GM12878 (cell line): ENCODE measurements around the gene HYCC1. TPM values are rescaled to one million over a fixed set of nuclear protein-coding genes. Genes with fewer than 3 reads are reported as not detected.

Source experiments
- ATAC-seq: fragments of 200-7000 bp; cut with Tn5 transposase; 3 replicates; pipeline ENCODE4 v1.9.1; 2020; ENCODE audit warnings: mild to moderate bottlenecking, moderate library complexity
- BruUV-seq: library from RNA; stranded (reverse); fragments of 400-500 nt; replicated peaks from 2 replicates; lab custom pipeline; 2021; lab: Mats Ljungman, UMichigan
- CTCF ChIA-PET: fragments of 300-600 bp; sonication (Branson Sonifier 250); formaldehyde crosslinking; extraction: SDS; loops from one replicate; lab custom pipeline; 2021; ENCODE audit warnings: inconsistent platforms; lab: Yijun Ruan, JAX
- POLR2A ChIA-PET: fragments of 350-600 bp; formaldehyde crosslinking; extraction: SDS; loops from one replicate; lab custom pipeline; 2021; ENCODE audit warnings: inconsistent platforms; lab: Charles Lee
- RAD21 ChIA-PET: fragments of 300-600 bp; sonication (Branson Sonifier 250); formaldehyde crosslinking; loops from one replicate; lab custom pipeline; 2023; ENCODE audit warnings: antibody characterized with exemption; ENCODE audit not compliant: unreplicated experiment; lab: Charles Lee
- SMC1A ChIA-PET: fragments of 300-600 bp; sonication (Branson Sonifier 250); formaldehyde crosslinking; loops from one replicate; lab custom pipeline; 2023; ENCODE audit not compliant: unreplicated experiment, uncharacterized antibody; lab: Charles Lee
- DNase-seq: peaks from one replicate; pipeline ENCODE4 v3.0.0-alpha.2; 2011; ENCODE audit warnings: low read depth, low spot score
- FAIRE-seq: peaks from 3 replicates; lab custom pipeline; 2011; peaks lifted over from hg19 to GRCh38; lab: Jason Lieb, UNC
- H2AFZ ChIP-seq: 2 replicates; pipeline ENCODE4 v1.6.0; 2011; ENCODE audit warnings: low read depth, low read length, control low read depth; ENCODE audit not compliant: control insufficient read depth
- H3K27ac ChIP-seq: 2 replicates; pipeline ENCODE4 v1.5.1; 2011; ENCODE audit warnings: control low read depth; ENCODE audit not compliant: control insufficient read depth, insufficient read depth
- H3K27me3 ChIP-seq, 2 experiments: replicated peaks in 1 of 2; 2 replicates each; pipeline versions ENCODE4 v1.6.0 to v1.6.1; 2011; ENCODE audit warnings: low read length in 1 of 2; ENCODE audit not compliant: control insufficient read depth in 2 of 2, insufficient read depth in 2 of 2
- H3K36me3 ChIP-seq, 2 experiments: 2 replicates each; pipeline ENCODE4 v1.5.1; 2011; ENCODE audit warnings: low read length in 1 of 2; ENCODE audit not compliant: control insufficient read depth in 2 of 2, insufficient read depth in 2 of 2
- H3K4me1 ChIP-seq: 2 replicates; pipeline ENCODE4 v1.6.1; 2011; ENCODE audit warnings: mild to moderate bottlenecking, low read length, moderate library complexity, mixed read lengths; ENCODE audit not compliant: control insufficient read depth, insufficient read depth
- H3K4me2 ChIP-seq: 2 replicates; pipeline ENCODE4 v1.6.0; 2011; ENCODE audit warnings: control low read depth; ENCODE audit not compliant: control insufficient read depth, insufficient read depth
- H3K4me3 ChIP-seq: fragments of 200-600 bp; sonication (generic); 2 replicates; pipeline ENCODE4 v1.5.1; 2016
- H3K79me2 ChIP-seq: 2 replicates; pipeline ENCODE4 v1.6.0; 2011; ENCODE audit warnings: low read length; ENCODE audit not compliant: control insufficient read depth, insufficient read depth
- H3K9ac ChIP-seq: 2 replicates; pipeline ENCODE4 v1.8.0; 2011; ENCODE audit warnings: low read length, control low read depth, mixed read lengths; ENCODE audit not compliant: control insufficient read depth, insufficient read depth
- H3K9me3 ChIP-seq: replicated peaks from 3 replicates; pipeline ENCODE4 v1.5.1; 2011; ENCODE audit warnings: mild to moderate bottlenecking, low read length; ENCODE audit not compliant: control insufficient read depth, insufficient read depth
- H4K20me1 ChIP-seq: 2 replicates; pipeline ENCODE4 v1.6.0; 2011; ENCODE audit not compliant: control insufficient read depth, insufficient read depth
- ASH2L ChIP-seq: fragments of 300-600, 200-600 bp; sonication (generic); IDR thresholded peaks from 2 replicates; pipeline ENCODE4 v1.6.1; 2017; ENCODE audit warnings: low read depth, mild to moderate bottlenecking, borderline replicate concordance
- BACH1 ChIP-seq: fragments of 450-650 bp; IDR thresholded peaks from 2 replicates; pipeline ENCODE4 v1.6.1; 2017; ENCODE audit warnings: mild to moderate bottlenecking, borderline replicate concordance
- CREB1 ChIP-seq: IDR thresholded peaks from 2 replicates; pipeline ENCODE4 v1.6.1; 2012; ENCODE audit warnings: low read depth, mild to moderate bottlenecking, inconsistent platforms
- ETV6 ChIP-seq, 2 experiments: fragments of 450-650 bp in 1 of 2; IDR thresholded peaks in 1 of 2; conservative IDR thresholded peaks in 1 of 2; 2 replicates each; pipeline ENCODE4 v1.6.1; 2014; ENCODE audit warnings: antibody characterized with exemption in 1 of 2, borderline replicate concordance in 1 of 2, low read depth in 1 of 2, mild to moderate bottlenecking in 1 of 2, moderate library complexity in 1 of 2
- FOXM1 ChIP-seq: IDR thresholded peaks from 2 replicates; pipeline ENCODE4 v1.6.1; 2012; ENCODE audit warnings: low read depth, mild to moderate bottlenecking, inconsistent platforms, low read length, moderate library complexity
- GABPA ChIP-seq: IDR thresholded peaks from 2 replicates; pipeline ENCODE4 v1.6.1; 2014; ENCODE audit warnings: antibody characterized with exemption, low read depth, mild to moderate bottlenecking, inconsistent platforms
- RBBP5 ChIP-seq: fragments of 200-600 bp; sonication (generic); conservative IDR thresholded peaks from 2 replicates; pipeline ENCODE4 v1.6.1; 2016
- SIX5 ChIP-seq: IDR thresholded peaks from 2 replicates; pipeline ENCODE4 v1.6.1; 2011; ENCODE audit warnings: mild to moderate bottlenecking, low read depth, low read length, moderate library complexity; ENCODE audit not compliant: severe bottlenecking
- SMC3 ChIP-seq: IDR thresholded peaks from 2 replicates; pipeline ENCODE4 v1.6.1; 2011; ENCODE audit warnings: low read length, improper control_type of control experiment, borderline replicate concordance
- SP1 ChIP-seq: IDR thresholded peaks from one replicate; pipeline ENCODE4 v1.6.1; 2011; ENCODE audit warnings: low read depth, low read length
- SPI1 ChIP-seq: IDR thresholded peaks from 2 replicates; pipeline ENCODE4 v1.6.1; 2011; ENCODE audit warnings: low read depth, mild to moderate bottlenecking, low read length, moderate library complexity, borderline replicate concordance; ENCODE audit not compliant: insufficient read depth
- SREBF1 ChIP-seq: IDR thresholded peaks from 2 replicates; pipeline ENCODE4 v1.6.1; 2012; ENCODE audit warnings: mild to moderate bottlenecking, low read length
- SREBF2 ChIP-seq: IDR thresholded peaks from 2 replicates; pipeline ENCODE4 v1.6.1; 2012; ENCODE audit warnings: mild to moderate bottlenecking, low read length
- SRF ChIP-seq, 2 experiments: IDR thresholded peaks; 2 replicates each; pipeline ENCODE4 v1.6.1; 2011; ENCODE audit warnings: low read depth in 2 of 2, low read length in 2 of 2, mild to moderate bottlenecking in 1 of 2, moderate library complexity in 1 of 2
- STAT1 ChIP-seq: fragments of 450-650 bp; conservative IDR thresholded peaks from 2 replicates; pipeline ENCODE4 v1.6.1; 2014; ENCODE audit warnings: antibody characterized with exemption, mild to moderate bottlenecking
- TARDBP ChIP-seq: IDR thresholded peaks from 2 replicates; pipeline ENCODE4 v1.6.1; 2016; ENCODE audit warnings: borderline replicate concordance
- TCF7 ChIP-seq: IDR thresholded peaks from 2 replicates; pipeline ENCODE4 v1.6.1; 2014; ENCODE audit warnings: antibody characterized with exemption, borderline replicate concordance
- ZBED1 ChIP-seq: IDR thresholded peaks from 2 replicates; pipeline ENCODE4 v1.6.1; 2016; ENCODE audit warnings: borderline replicate concordance
- ZNF384 ChIP-seq: IDR thresholded peaks from 2 replicates; pipeline ENCODE4 v1.6.1; 2012; ENCODE audit warnings: low read depth, mild to moderate bottlenecking, low read length, improper control_type of control experiment, borderline replicate concordance
- ZNF622 ChIP-seq: fragments of 450-650 bp; IDR thresholded peaks from 2 replicates; pipeline ENCODE4 v1.6.1; 2017; ENCODE audit warnings: mild to moderate bottlenecking, inconsistent platforms
- WGBS: methylation state at CpG from one replicate; pipeline ENCODE4 v1.1.6; 2016; ENCODE audit warnings: low lambda C conversion rate; ENCODE audit not compliant: insufficient replicate concordance, insufficient coverage; ENCODE audit errors: missing lambda C conversion rate; 5-methylcytosine and 5-hydroxymethylcytosine counted together
- in situ Hi-C: fragments of 300-500 bp; cut with MboI; formaldehyde crosslinking; loops from 9 replicates; pipeline ENCODE4 v1.14.3; 2018; ENCODE audit warnings: mixed read lengths
- intact Hi-C: fragments of 100-400 bp; cut with micrococcal nuclease; formaldehyde crosslinking; loops from one replicate; pipeline ENCODE4 v1.14.2; 2022; ENCODE audit not compliant: unreplicated experiment
- polyA plus RNA-seq, 11 experiments: library from polyadenylated mRNA; depleted of rRNA in 4 of 11; unstranded in 6 of 11; stranded (reverse) in 5 of 11; fragments of >200 nt; fragmentation: Nextera tagmentation in 4 of 11; fragmentation: Illumina TruSeq in 1 of 11; extraction: Ambion mirVana in 4 of 11; extraction: Trizol in 1 of 11; gene quantifications; 1 replicate in 1 of 11; 2 replicates in 10 of 11; pipeline versions ENCODE4 v1.2.1 to v1.2.3, GENCODE V29; 2011 to 2016; ENCODE audit warnings: inconsistent platforms in 2 of 11, missing spikeins in 2 of 11, low read depth in 1 of 11
- total RNA-seq, 4 experiments: library from RNA; depleted of rRNA in 3 of 4; stranded (reverse); fragments of >200 nt in 3 of 4; fragmentation: Illumina TruSeq in 1 of 4; extraction: Trizol in 1 of 4; gene quantifications; 2 replicates each; pipeline versions ENCODE4 v1.2.1 to v1.2.3, GENCODE V29; 2013 to 2021
- TF ChIP-seq, protein P1 (sequence below): IDR thresholded peaks from 2 replicates; pipeline ENCODE4 v1.6.1; 2012; ENCODE audit warnings: low read depth, low read length, improper control_type of control experiment
- TF ChIP-seq, protein P2 (sequence below): fragments of 450-650 bp; formaldehyde crosslinking; IDR thresholded peaks from 2 replicates; pipeline ENCODE4 v1.4.0; 2022; ENCODE audit warnings: mild to moderate bottlenecking, moderate library complexity
- TF ChIP-seq, protein P3 (sequence below): IDR thresholded peaks from 2 replicates; pipeline ENCODE4 v1.6.1; 2011; ENCODE audit warnings: low read depth, low read length, improper control_type of control experiment, borderline replicate concordance

HYCC1 gene
- total and polyA plus RNA-seq, 10 of the 15 experiments (the other 5 are each of a cell fraction or from before 2014, with no cell fraction given) = 8.5 to 62.9 (median 33.1) TPM

- in situ Hi-C loops = loop anchor here (10.0 kb wide), 1 partner anchor 1073 kb away; the partner anchor contains the start of gene CDCA7L
- TF ChIP-seq, protein P1, sequence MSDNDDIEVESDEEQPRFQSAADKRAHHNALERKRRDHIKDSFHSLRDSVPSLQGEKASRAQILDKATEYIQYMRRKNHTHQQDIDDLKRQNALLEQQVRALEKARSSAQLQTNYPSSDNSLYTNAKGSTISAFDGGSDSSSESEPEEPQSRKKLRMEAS = no peak
- TF ChIP-seq SP1 = no peak
- TF ChIP-seq STAT1 = no peak
- no peak for TF ChIP-seq SIX5
- TF ChIP-seq ZNF622 = no peak
- TF ChIP-seq ZNF384 = no peak
- no peak for TF ChIP-seq SMC3
- TF ChIP-seq TARDBP = no peak
- TF ChIP-seq ASH2L = no peak
- no peak for TF ChIP-seq BACH1
- TF ChIP-seq FOXM1 = no peak
- TF ChIP-seq, protein P2, sequence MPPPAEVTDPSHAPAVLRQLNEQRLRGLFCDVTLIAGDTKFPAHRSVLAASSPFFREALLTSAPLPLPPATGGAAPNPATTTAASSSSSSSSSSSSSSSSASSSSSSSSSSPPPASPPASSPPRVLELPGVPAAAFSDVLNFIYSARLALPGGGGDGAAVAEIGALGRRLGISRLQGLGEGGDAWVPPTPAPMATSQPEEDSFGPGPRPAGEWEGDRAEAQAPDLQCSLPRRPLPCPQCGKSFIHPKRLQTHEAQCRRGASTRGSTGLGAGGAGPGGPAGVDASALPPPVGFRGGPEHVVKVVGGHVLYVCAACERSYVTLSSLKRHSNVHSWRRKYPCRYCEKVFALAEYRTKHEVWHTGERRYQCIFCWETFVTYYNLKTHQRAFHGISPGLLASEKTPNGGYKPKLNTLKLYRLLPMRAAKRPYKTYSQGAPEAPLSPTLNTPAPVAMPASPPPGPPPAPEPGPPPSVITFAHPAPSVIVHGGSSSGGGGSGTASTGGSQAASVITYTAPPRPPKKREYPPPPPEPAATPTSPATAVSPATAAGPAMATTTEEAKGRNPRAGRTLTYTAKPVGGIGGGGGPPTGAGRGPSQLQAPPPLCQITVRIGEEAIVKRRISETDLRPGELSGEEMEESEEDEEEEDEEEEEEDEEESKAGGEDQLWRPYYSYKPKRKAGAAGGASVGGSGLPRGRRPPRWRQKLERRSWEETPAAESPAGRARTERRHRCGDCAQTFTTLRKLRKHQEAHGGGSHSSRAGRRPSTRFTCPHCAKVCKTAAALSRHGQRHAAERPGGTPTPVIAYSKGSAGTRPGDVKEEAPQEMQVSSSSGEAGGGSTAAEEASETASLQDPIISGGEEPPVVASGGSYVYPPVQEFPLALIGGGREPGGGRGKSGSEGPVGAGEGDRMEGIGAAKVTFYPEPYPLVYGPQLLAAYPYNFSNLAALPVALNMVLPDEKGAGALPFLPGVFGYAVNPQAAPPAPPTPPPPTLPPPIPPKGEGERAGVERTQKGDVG (CRISPR knock-in tag) = no peak
- no peak for TF ChIP-seq SREBF2
- no peak for TF ChIP-seq RBBP5
- no peak for TF ChIP-seq SRF (IDR thresholded peaks at IDR 0.05; ENCODE audit: low read depth in 2 of 2, low read length in 2 of 2)
- TF ChIP-seq, protein P3, sequence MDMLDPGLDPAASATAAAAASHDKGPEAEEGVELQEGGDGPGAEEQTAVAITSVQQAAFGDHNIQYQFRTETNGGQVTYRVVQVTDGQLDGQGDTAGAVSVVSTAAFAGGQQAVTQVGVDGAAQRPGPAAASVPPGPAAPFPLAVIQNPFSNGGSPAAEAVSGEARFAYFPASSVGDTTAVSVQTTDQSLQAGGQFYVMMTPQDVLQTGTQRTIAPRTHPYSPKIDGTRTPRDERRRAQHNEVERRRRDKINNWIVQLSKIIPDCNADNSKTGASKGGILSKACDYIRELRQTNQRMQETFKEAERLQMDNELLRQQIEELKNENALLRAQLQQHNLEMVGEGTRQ = no peak
- TF ChIP-seq TCF7 = no peak
- no peak for TF ChIP-seq SREBF1
- TF ChIP-seq ZBED1 = no peak
- TF ChIP-seq CREB1 = no peak
- TF ChIP-seq GABPA = 0 out of 2 replicates have a peak, but pooled peaks have one; percentile 26
- peak in 1 of 2 experiments; percentile 56; a peak in 2 of 4 replicates for TF ChIP-seq ETV6 (conservative IDR thresholded peaks at IDR 0.05 in 1 of 2, IDR thresholded peaks at IDR 0.05 in 1 of 2; ENCODE audit: borderline replicate concordance in 1 of 2, low read depth in 1 of 2)
- TF ChIP-seq SPI1 = peak; percentile 40; the same call in 1 of the 2 replicates
Measured at GRCh38 chr7:23017309-23017708, 3.4 kb upstream of the HYCC1 start.

More at GRCh38 chr7:23017309-23017708, 3.4 kb upstream of the HYCC1 start:
- H3K27me3 ChIP-seq = no peaks in the 10 kb centered on the region
- H3K36me3 ChIP-seq = no peaks in the 10 kb centered on the region
- RAD21 ChIA-PET = interaction anchor here (1.8 kb wide), 1 partner anchor 21 kb away, joined by 4 read pairs; no protein-coding TSS in a partner anchor
- peak overlapping the region; percentile 68 for H2AFZ ChIP-seq
- WGBS = 0% methylated on average over 3 of the region's 3 CpGs
- H3K79me2 ChIP-seq = peaks cover 16% of the 10 kb centered on the region
- DNase-seq (no peak), ATAC-seq (no peak), FAIRE-seq (no peak)
- intact Hi-C loops = no loop called here
- H3K4me1 ChIP-seq = peaks cover 18% of the 10 kb centered on the region
- POLR2A ChIA-PET = interaction anchor here (0.6 to 1.5 kb wide), 4 partner anchors 21 to 188 kb away, joined by 3 to 5 read pairs (median 4); no protein-coding TSS in a partner anchor
- CTCF ChIA-PET = interaction anchor here (0.9 to 2.7 kb wide), 2 partner anchors 38 to 162 kb away, joined by 3 to 23 read pairs; no protein-coding TSS in a partner anchor
- no peak overlapping the region for H3K27ac ChIP-seq
- peak overlapping the region; percentile 34 for H3K4me2 ChIP-seq
- H3K9ac ChIP-seq = no peak overlapping the region
- H3K9me3 ChIP-seq = no peaks in the 10 kb centered on the region; the same call in 2 of the 3 replicates
- BruUV-seq = no TSS peak
- SMC1A ChIA-PET = interaction anchor here (0.7 to 4.5 kb wide), 4 partner anchors 9 to 37 kb away, joined by 3 to 27 read pairs (median 4); no protein-coding TSS in a partner anchor
- no peaks in the 10 kb centered on the region for H4K20me1 ChIP-seq
- H3K4me3 ChIP-seq = no peak overlapping the region
